HG03571 (cell line): ENCODE measurements around the gene FAM8A1.

Experiments
- ATAC-seq: cut with Tn5 transposase; IDR thresholded peaks from one replicate; pipeline ENCODE4 v1.9.1; 2021; ENCODE audit not compliant: unreplicated experiment

Gene FAM8A1

DNA sequence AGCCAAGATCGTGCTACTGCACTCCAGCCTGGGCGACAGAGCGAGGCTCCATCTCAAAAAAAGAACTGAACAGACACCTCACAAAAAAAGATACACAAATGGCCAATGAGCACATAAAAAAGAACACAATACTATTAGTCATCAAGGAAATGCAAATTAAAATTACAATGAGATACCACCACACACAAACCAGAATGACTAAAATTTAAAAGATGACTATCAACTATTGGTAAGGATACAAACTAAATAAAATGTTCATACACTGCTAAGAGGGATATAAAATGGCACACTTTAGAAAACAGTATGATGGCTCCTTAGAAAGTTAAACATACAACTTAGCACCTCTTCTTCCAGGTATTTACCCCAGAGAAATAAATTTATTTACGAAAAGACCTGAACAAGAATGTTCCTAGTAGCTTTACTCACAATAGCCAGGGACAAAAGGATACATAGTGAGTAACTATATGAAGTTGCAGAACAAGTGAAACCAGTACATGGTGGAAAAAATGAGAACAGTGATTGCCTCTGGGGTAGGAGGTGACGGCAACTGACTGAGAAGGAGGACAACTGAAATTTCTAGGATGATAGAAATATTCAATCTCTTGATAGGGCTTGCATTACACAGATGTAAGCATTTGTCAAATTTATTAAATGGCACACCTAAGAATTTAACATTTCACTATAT lies 53.2 kb downstream of the FAM8A1 start:
- no peak for ATAC-seq

DNA sequence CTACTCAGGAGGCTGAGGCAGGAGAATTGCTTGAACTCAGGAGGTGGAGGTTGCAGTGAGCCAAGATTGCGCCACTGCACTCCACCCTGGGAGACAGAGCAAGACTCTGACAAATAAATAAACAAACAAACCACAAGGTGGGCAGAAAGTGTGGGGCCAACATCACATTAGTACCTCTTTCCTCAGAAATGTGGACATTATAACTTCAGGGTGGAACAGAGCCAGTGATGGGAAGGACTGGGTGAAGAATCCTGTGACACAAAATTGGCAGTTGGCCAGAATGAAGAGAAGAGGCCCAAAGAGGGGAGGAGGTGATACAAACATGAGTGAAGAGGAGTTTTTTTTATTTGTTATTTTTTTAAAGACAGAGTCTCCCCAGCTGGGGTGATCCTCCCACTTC lies 56.0 kb downstream of the FAM8A1 start:
- no peak for ATAC-seq

DNA sequence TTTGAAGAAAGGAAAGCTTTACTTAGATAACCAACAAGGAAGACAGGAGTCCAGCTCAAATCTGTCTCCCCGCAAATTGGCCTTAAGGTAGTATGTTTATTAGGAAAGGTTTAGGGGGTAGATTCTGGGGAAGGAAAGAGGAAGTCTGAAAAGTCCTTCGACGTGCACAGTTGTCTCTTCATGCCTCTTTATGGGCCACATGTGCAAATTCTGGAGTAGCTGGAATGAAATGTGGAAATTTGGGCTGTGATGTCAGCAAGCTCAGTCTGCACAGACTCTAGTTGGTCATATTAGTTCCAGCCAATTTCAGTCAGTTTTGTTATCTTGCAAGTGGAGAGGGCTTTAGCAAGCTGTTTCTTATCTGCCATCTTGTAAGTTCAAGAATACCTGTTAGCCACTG lies 56.5 kb downstream of the FAM8A1 start:
- ATAC-seq = no peak
